H7 (cell line): ENCODE data around the gene RGS7. TPM values are rescaled to one million over a fixed set of nuclear protein-coding genes. Genes with fewer than 3 reads are reported as not detected.

Source experiments
- DNase-seq: peaks from one replicate; pipeline ENCODE4 v3.0.0; 2012
- H3K27me3 ChIP-seq: 2 replicates; pipeline ENCODE4 v1.6.0; 2011; ENCODE audit warnings: mild to moderate bottlenecking, low read length; ENCODE audit not compliant: control insufficient read depth, insufficient read depth
- H3K36me3 ChIP-seq: replicated peaks from 2 replicates; pipeline ENCODE4 v1.5.1; 2011; ENCODE audit warnings: low read length; ENCODE audit not compliant: control insufficient read depth, insufficient read depth
- H3K4me3 ChIP-seq: 2 replicates; pipeline ENCODE4 v1.5.1; 2011; ENCODE audit warnings: low read depth, mild to moderate bottlenecking, control low read depth, low read length, moderate library complexity; ENCODE audit not compliant: insufficient read depth
- total RNA-seq: library from RNA; depleted of rRNA; stranded (reverse); fragments of >200 nt; shearing (Covaris generic); gene quantifications from 2 replicates; pipeline ENCODE4 v1.2.3, GENCODE V29; 2014

RGS7 gene
- total RNA-seq, 1 experiment from 2014 or later, result 1.6 TPM

DNA sequence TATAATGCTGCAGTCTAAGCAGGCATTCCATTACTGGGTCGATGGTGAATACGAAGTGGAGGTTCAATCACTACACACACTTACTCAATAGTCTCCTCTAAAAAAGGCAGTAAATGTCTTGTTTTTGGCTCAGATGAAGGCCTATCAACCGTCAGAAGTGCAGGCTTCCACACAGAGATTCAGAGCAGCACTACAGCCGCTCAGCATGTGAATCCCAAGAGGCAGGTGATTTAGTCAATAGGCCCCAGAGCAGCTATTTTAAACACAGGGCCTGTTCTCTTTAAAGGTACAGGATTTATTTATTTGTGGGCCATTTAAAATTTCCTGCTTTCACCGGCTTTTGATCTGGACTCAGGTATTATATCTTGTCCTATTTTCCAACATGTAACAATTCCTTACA lies 293.7 kb downstream of the RGS7 start:
- no peaks in the 10 kb centered on the region for H3K27me3 ChIP-seq
- no peak overlapping the region for H3K4me3 ChIP-seq
- DNase-seq, result no peak
- no peaks in the 10 kb centered on the region for H3K36me3 ChIP-seq

DNA sequence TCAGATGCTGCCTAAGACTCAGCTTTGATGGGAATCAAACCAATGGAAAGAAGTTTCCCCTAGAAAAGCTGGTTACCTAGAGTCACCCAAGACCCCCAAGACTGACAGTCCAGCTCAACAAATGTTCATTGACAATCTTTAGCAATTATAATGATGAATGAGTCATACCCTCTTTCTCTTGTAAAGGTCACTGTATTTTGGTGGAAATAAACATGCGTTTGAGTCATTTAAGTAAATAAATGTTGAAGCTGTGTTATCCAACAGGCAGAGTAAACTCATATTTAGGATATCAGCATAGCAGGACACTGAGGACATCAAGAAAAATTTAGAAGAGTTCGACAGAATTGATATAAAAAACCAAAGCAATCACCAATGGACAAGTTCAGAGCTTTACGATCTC lies 295.9 kb downstream of the RGS7 start:
- Histone ChIP-seq H3K27me3 (no peaks in the 10 kb centered on the region), H3K4me3 (no peak overlapping the region), H3K36me3 (no peaks in the 10 kb centered on the region)
- no peak for DNase-seq

DNA sequence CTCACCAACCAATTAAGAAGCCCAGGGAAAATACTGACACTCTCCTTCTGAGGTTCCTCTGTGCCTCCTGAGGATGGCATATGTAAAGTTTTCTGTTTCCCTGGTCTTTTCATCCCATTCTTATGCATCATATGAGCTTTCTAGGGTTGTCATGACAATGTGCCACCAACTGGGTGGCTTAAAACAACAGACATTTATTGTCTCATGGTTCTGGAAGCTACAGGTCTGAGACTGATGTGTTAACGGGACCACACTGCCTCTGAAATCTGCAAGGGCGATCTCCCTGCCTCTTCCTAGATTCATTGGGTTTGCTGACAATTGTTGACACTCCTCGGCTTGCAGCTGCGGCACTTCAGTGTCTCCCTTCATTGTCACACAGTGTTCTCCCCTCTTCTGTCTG lies 308.4 kb downstream of the RGS7 start:
- no peak for DNase-seq
- H3K4me3 ChIP-seq, result no peak overlapping the region
- no peaks in the 10 kb centered on the region for H3K27me3 ChIP-seq
- H3K36me3 ChIP-seq, result no peaks in the 10 kb centered on the region

DNA sequence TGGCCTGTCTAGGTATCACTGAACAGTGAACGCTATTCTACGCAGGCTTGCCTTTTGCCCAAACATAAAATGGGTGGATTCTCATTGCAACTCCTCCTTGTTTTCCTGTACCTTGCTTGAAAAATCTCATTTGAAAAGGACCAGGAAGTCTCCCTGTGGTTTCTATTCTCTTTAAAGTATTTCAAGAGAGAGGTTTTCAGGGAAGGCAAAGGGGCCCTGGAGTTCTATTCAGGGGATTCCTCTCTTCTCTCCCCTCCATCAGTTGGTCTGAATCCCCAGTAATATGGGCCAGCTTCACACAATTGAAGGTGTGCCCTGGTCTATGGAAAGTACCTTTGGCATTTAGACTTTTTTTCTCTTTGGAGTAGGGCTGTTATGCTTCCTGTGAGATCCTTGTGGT lies 311.3 kb downstream of the RGS7 start:
- no peak overlapping the region for H3K4me3 ChIP-seq
- peak; percentile 23 for DNase-seq
- H3K27me3 ChIP-seq, result no peaks in the 10 kb centered on the region
- H3K36me3 ChIP-seq, result no peaks in the 10 kb centered on the region

DNA sequence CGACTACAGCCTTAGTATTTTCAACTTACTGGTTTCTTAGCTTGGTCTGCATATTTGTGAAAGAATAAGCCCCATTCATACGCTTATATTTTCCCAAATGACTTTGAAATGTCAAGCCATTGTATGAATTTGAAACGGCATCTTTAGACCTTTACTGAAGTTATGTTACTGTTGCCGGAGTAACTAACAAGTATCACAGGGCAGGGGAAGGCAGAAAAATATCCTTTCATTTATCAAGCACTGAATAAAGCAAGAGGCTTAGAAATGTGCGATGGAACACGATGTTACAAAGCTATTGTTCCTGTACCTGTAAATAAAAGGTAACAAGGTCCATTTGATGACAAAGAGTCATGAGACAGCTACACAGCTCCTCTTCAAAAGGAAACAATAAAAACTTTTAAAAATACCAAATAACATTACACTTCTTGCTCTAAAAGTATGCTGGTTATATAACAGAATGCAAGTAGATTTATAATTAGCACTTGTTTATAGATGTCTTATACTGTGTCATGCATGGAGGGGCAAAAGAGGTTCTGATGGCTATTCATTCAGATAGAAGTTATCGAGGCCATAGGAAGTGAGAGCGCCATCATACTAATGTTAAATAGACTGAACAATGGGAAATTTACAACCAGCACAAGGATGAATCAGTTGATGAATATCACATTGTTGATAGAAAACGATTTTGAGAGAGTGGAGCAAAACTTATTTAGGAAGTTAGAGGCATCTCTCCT lies 322.6 kb downstream of the RGS7 start:
- DNase-seq, result no peak
- Histone ChIP-seq H3K4me3 (no peak overlapping the region), H3K36me3 (no peaks in the 10 kb centered on the region), H3K27me3 (no peaks in the 10 kb centered on the region)

DNA sequence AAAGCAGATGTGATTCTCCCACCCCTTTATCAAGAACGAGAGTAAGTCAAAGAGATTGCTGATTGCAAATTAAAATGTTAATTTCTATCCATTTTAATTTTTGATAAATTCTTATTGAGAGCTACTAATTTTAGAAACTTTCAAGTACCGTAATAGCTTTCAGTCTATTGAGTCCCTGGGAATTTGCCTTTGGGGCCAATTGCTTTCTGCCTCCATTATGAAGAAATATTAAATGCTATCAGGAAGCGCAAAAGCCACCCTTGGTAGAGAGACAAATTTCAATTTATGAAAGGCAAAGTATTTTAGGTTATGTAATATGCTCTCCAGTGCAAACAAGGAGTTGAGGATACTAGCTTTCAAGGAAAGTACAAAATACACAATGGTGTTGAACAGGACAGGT lies 332.2 kb downstream of the RGS7 start:
- DNase-seq, result no peak
- H3K27me3 ChIP-seq, result no peaks in the 10 kb centered on the region
- H3K36me3 ChIP-seq, result no peaks in the 10 kb centered on the region
- no peak overlapping the region for H3K4me3 ChIP-seq

DNA sequence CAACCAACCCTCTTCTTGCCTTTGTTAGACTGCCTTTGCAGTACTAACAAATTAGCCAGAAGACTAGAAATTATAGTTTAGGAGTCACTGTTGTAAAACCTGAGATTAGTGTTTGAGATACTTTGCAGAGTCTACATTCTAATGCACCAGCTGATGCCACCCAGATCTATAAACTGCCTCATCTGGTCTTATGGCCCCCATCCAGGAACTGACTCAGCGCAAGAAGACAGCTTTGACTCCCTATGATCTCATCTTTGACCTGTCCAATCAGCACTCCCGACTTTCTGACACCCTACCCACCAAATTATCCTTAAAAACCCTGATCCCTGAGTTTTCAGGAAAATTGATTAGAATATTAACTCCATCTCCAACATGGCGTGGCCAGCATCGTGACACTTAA lies 334.6 kb downstream of the RGS7 start:
- DNase-seq, result no peak
- no peaks in the 10 kb centered on the region for H3K27me3 ChIP-seq
- H3K4me3 ChIP-seq, result no peak overlapping the region
- no peaks in the 10 kb centered on the region for H3K36me3 ChIP-seq

DNA sequence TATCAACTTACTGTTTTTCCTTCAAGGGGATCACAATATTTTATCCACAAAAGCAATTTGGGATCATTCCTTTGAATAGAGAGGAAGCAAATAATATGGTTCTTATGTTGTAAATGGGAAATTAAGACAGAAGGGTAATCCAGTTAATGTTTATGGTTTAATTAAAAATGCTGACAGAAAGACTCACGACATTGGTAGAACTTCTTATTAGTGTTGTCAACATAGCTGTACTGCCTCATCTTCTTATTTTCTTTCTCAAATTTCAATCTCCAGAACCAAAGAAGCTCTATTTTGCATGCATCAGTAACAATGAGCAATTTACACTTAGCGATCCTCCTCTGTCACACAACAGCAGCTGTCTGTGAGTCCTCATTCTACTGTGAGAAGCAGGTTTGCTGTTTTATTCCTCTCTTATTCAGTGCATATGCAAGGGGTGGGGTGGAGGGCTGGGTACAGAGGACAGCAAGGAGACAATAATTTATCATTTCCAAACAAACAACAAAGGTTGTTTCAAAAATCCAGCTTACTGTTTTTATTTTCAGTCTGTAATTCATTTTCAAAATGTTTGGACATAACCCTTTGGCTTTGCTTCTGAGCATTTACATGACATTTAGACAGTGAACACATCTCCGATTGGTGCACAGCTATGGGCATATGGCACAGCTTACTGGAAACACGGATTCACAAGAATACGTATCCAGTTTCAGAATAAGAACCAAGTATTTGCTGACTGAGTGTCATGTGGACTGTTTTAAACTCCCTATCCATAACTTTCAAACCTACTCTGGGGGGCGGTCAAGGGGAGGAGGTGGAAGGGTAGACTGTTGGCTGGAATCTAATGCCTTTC lies 335.9 kb downstream of the RGS7 start:
- Histone ChIP-seq H3K27me3 (no peaks in the 10 kb centered on the region), H3K36me3 (no peaks in the 10 kb centered on the region), H3K4me3 (no peak overlapping the region)
- no peak for DNase-seq

DNA sequence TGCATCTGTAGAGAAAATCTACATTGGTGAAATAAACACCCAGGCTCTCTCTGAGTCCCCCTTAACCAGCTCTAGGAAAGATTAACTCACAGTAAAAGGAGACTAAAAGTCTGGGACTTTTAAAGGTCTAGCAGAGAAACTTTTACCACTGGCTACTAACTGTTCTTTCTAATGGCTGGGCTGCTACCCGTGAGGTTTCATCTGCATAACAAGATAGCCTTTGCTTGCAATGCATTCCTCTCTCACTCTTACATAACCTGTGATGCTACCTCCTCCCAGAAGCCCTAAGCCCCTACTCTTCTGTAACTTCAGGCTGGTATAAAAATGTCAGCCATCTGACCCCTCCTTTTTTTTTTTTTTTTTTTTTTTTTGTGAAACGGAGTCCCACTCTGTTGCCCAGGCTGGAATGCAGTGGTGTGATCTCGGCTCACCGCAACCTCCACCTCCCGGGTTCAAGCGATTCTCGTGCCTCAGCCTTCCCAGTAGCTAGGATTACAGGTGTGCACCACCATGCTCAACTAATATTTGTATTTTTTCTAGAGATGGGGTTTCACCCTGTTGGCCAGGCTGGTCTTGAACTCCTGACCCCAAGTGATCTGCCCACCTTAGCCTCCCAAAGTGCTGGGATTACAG lies 344.2 kb downstream of the RGS7 start:
- Histone ChIP-seq H3K36me3 (no peaks in the 10 kb centered on the region), H3K4me3 (no peak overlapping the region), H3K27me3 (no peaks in the 10 kb centered on the region)
- DNase-seq, result peak; percentile 26

DNA sequence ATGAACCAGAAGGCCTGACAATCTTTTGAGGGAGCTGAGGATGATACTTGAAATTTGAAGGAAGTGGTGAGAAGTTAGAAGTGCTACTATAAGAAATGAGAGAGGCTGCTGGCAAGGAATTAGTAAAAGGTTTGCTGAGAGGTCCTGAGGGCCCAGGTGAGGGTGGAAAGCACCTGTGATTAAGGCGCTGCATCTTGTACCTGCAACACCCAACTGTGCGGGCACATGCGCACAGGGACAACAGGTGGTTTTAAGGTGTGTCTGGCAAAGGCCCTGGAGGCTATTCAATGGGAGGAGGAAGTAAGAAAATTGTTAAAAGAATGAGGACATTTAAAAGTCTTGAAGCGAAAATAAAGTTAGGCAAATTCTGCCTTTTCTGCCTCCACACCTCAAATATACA lies 349.3 kb downstream of the RGS7 start:
- DNase-seq, result no peak
- Histone ChIP-seq H3K27me3 (no peaks in the 10 kb centered on the region), H3K4me3 (no peak overlapping the region), H3K36me3 (no peaks in the 10 kb centered on the region)

DNA sequence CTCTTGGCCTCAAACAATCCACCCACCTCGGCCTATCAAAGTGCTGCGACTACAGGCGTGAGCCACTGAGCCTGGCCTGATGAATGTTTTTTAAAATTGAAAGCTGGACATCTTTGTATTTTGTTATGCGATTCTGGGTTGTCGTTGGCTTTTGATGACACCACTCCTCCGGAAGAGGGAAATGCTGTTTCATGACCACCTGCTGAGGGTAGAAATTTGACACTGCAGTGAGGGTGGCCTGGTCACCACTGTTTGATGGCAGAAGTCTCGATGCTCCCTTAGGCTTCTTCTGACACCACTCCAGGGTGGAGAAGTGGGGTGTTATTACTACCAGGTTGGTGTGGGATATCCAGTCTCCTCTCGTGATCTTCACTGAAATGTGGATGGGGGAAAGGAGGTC lies 357.2 kb downstream of the RGS7 start:
- Histone ChIP-seq H3K4me3 (no peak overlapping the region), H3K27me3 (no peaks in the 10 kb centered on the region), H3K36me3 (no peaks in the 10 kb centered on the region)
- peak; percentile 16 for DNase-seq

DNA sequence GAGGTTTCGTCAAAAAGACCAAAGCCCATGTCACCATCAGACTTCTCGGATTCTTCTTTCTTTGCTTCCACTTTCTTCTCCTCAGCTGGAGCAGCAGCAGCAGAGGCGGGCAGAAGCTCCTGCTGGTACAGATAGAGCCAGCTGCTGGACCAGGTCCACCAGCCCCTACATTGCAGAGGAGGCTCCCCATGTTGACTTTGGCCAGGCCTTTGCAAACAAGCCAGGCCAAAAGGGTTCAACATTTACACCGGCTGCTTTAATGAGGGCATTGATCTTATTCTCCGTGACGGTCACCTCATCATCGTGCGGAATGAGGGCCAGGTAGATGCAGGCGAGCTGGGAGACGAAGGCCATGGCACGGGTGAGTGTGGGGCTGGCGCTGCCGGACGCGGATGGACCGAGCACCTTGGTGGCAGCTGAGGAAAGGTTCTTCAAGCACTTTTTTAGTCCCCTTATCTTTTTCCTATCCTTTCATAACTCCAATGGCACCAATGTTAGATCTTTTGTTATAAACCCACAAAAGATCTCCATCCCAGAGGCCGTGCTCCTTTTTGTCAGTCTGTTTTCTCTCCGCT lies 358.5 kb downstream of the RGS7 start:
- no peak overlapping the region for H3K4me3 ChIP-seq
- DNase-seq, result no peak
- no peaks in the 10 kb centered on the region for H3K36me3 ChIP-seq
- H3K27me3 ChIP-seq, result no peaks in the 10 kb centered on the region

DNA sequence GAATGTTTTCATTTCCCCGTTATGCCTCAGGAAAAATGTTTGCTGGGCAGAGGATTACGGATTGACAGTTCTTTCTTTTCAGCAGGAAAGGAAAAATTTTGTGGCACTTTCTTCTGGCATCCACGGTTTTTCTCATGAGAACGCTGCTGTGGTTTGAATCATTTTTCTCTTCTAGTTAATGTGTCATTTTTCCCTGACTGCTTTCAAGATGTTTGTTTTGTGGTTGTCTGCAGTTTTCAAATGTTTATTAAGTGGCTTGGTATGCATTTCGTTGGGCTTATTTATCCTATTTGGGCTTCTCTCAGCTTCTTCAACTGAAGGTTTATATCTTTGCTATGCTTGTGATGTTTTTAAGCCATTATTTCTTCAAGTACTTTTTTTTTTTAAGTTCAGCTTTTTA lies 359.0 kb downstream of the RGS7 start:
- no peaks in the 10 kb centered on the region for H3K36me3 ChIP-seq
- H3K27me3 ChIP-seq, result no peaks in the 10 kb centered on the region
- DNase-seq, result no peak
- H3K4me3 ChIP-seq, result no peak overlapping the region

DNA sequence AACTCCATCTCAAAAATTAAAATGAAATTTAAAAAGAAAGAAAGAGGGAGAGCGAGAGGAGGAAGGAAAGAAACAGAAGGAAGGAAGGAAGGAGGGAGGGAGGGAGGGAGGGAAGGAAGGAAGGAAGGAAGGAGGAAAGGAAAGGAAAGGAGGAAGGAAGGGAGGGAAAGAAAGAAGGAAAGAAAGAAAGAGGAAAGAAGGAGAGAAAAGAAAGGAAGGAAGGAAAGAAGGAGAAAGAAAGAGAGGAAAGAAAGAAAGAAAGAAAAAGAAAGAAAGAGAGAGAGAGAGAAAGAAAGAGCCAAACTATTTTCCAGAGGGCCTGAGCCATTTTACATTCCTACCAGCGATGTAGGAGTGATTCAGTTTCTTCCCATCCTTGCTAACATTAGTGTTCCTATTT lies 364.0 kb downstream of the RGS7 start:
- Histone ChIP-seq H3K36me3 (no peaks in the 10 kb centered on the region), H3K4me3 (no peak overlapping the region), H3K27me3 (no peaks in the 10 kb centered on the region)
- no peak for DNase-seq

DNA sequence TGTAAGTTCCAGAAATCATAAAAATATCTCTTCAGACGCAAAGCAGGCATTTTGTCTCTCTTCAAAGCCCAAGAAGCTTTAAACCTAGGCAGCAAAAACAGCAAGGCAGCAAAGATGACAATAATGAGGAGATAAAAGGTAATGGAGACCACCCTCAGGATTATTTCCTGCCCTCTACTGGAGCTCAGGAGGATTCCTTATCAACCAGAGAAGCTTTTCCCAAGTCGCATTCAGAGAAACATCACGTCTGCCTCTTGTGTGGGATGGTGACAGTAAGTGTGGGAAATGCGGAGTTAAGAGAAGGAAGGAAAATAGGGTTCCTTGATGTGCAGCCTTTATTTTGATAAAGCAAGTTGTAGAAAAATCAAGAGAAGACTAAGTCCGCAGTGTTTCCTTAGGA lies 365.8 kb downstream of the RGS7 start:
- Histone ChIP-seq H3K4me3 (no peak overlapping the region), H3K27me3 (no peaks in the 10 kb centered on the region), H3K36me3 (no peaks in the 10 kb centered on the region)
- DNase-seq, result peak; percentile 24
